ENCODE results near the gene PDZRN3. TPM values are rescaled to one million over a fixed set of nuclear protein-coding genes. Genes with fewer than 3 reads are reported as not detected.

Gene PDZRN3
- total and polyA plus RNA-seq, 2 of the 13 experiments (the other 11 are each of a cell fraction or from before 2014, with no cell fraction given): not detected

DNA sequence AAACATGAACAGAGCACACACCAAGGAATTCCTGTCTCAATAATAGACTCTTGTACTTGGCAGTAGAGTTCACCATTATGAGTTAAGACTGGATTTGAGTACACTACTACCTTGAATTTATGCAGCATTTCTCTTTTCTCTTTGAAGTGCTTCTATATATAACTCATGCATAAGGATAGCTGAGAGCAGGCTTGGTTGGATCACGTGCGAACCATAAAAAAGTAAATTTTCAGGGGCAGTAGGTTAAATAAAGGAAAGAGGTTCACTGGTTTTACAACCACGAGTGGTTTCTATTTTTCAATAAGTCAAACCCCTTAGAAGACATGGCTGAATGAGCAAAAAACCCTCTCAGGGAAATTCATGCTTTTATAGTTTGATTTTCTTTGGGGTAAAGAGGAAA lies 28.6 kb upstream of the PDZRN3 start:
- no peak for FAIRE-seq
- no peaks in the 10 kb centered on the region for H3K79me2 ChIP-seq (ENCODE audit: insufficient read depth, low read length)
- no TSS peak for BruUV-seq (replicated peaks)
- no peak for TF ChIP-seq BHLHE40 (IDR thresholded peaks at IDR 0.05; ENCODE audit: low read length)
- no peak for TF ChIP-seq ZNF703 (CRISPR knock-in tag; IDR thresholded peaks at IDR 0.05; ENCODE audit: borderline replicate concordance)
- no peak for TF ChIP-seq MEF2D (CRISPR knock-in tag; IDR thresholded peaks at IDR 0.05)
- no peak for TF ChIP-seq DBP (CRISPR knock-in tag; IDR thresholded peaks at IDR 0.05; ENCODE audit: not compliant biosample characterization)
- TF ChIP-seq, protein P1, sequence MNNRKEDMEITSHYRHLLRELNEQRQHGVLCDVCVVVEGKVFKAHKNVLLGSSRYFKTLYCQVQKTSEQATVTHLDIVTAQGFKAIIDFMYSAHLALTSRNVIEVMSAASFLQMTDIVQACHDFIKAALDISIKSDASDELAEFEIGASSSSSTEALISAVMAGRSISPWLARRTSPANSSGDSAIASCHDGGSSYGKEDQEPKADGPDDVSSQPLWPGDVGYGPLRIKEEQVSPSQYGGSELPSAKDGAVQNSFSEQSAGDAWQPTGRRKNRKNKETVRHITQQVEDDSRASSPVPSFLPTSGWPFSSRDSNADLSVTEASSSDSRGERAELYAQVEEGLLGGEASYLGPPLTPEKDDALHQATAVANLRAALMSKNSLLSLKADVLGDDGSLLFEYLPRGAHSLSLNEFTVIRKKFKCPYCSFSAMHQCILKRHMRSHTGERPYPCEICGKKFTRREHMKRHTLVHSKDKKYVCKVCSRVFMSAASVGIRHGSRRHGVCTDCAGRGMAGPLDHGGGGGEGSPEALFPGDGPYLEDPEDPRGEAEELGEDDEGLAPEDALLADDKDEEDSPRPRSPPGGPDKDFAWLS (CRISPR knock-in tag; IDR thresholded peaks at IDR 0.05; ENCODE audit: borderline replicate concordance): no peak
- TF ChIP-seq PRPF4 (IDR thresholded peaks at IDR 0.05; ENCODE audit: low read depth, low read length, poor library complexity, severe bottlenecking): no peak
- no peak for TF ChIP-seq FUBP1 (CRISPR knock-in tag; IDR thresholded peaks at IDR 0.05; ENCODE audit: borderline replicate concordance)
- no peak for TF ChIP-seq IKZF5 (CRISPR knock-in tag; IDR thresholded peaks at IDR 0.05)
- TF ChIP-seq ZNF709 (CRISPR knock-in tag; IDR thresholded peaks at IDR 0.05): no peak
- TF ChIP-seq SNAI1 (CRISPR knock-in tag; IDR thresholded peaks at IDR 0.05; ENCODE audit: borderline replicate concordance): no peak
- no peak for TF ChIP-seq ZNF512B (CRISPR knock-in tag; IDR thresholded peaks at IDR 0.05; ENCODE audit: borderline replicate concordance)
- TF ChIP-seq ZFP37 (CRISPR knock-in tag; IDR thresholded peaks at IDR 0.05; ENCODE audit: borderline replicate concordance): no peak
- no peak for TF ChIP-seq NFE2L1 (CRISPR knock-in tag; IDR thresholded peaks at IDR 0.05; ENCODE audit: borderline replicate concordance)
- no peak for TF ChIP-seq RXRA (CRISPR knock-in tag; IDR thresholded peaks at IDR 0.05)
- TF ChIP-seq RELA (CRISPR knock-in tag; IDR thresholded peaks at IDR 0.05): no peak
- no peak for TF ChIP-seq ZNF883 (CRISPR knock-in tag; IDR thresholded peaks at IDR 0.05; ENCODE audit: not compliant biosample characterization)
- 21% methylated on average over 3 of the region's 3 CpGs for WGBS (ENCODE audit: low lambda C conversion rate)
- no peak overlapping the region for H3K9ac ChIP-seq (ENCODE audit: insufficient read depth, low read depth, low read length)
- no peak overlapping the region for H3K4me3 ChIP-seq (replicated peaks in 1 of 3; ENCODE audit: insufficient read depth in 1 of 3, low read depth in 2 of 3, low read length in 3 of 3)
- in situ Hi-C loops (cut with HindIII; ENCODE audit: extremely low pct_ligation_motif_present, low pct_unique_long_range_greater_than_20kb): no loop called here
- H3K4me2 ChIP-seq (ENCODE audit: low read depth, low read length): no peak overlapping the region
- no peaks in the 10 kb centered on the region for H3K4me1 ChIP-seq (ENCODE audit: insufficient read depth, low read length)
- no peak overlapping the region for H2AFZ ChIP-seq (ENCODE audit: low read length)
- H3K9me3 ChIP-seq (ENCODE audit: low read length): no peaks in the 10 kb centered on the region
- H3K27ac ChIP-seq (ENCODE audit: extremely low read length, insufficient read depth, low read length): no peak overlapping the region
- DNase-seq (ENCODE audit: low spot score): no peak
- no peaks in the 10 kb centered on the region for H3K27me3 ChIP-seq (ENCODE audit: control insufficient read depth in 1 of 2, insufficient read depth in 2 of 2, low read length in 2 of 2)
- no peak for ATAC-seq
- H4K20me1 ChIP-seq (ENCODE audit: insufficient read depth, low read length): no peaks in the 10 kb centered on the region
- intact Hi-C loops (cut with micrococcal nuclease; ENCODE audit: unreplicated experiment): no loop called here
- ChIA-PET CTCF (ENCODE audit: low intra/inter-chr PET ratio, low total read pairs) (no interaction called here), POLR2A (no interaction called here)
- H3K36me3 ChIP-seq (replicated peaks in 1 of 2; ENCODE audit: control insufficient read depth in 1 of 2, insufficient read depth in 2 of 2, low read length in 2 of 2): no peaks in the 10 kb centered on the region

Measured in HepG2 (cell line).